ENCODE data around the gene TTC4. TPM values are rescaled to one million over a fixed set of nuclear protein-coding genes. Genes with fewer than 3 reads are reported as not detected.

The TTC4 gene
- total RNA-seq, 2 experiments from 2014 or later, result 7.3 to 7.6 TPM

DNA sequence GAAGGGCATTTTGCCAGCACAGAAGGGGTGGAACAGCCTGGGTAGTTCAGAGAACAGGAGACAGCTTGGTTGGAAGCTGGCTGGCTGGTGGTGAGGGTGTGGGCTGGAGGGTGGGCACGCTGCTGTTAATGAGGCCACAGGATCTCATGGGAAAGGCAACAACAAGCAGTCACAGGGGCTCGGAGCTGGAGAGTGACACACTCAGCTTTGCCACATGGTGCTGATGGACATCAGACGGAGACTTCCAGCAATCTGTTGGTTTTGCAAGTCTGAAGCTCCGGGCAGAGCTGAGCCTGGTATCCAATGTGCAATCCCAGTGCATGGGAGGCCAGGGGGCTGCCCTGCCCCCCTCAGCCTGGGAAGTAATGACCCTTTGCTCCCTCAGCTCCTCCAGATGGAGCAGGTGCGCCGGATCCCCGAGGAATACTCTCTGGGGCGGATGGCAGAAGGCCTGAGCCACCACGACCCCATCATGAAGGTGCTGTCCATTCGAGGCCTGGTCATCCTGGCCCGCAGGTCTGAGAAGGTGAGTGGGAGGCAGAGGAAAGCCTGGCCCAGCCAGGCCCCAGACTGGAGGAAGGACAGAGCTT, 15.6 kb upstream of the TTC4 start:
- Histone ChIP-seq H3K27ac (ENCODE audit: low read depth in 1 of 2, low read length in 2 of 2) (no peak overlapping the region), H3K9me3 (ENCODE audit: control insufficient read depth in 1 of 2, insufficient read depth in 1 of 2, low read length in 2 of 2) (no peaks in the 10 kb centered on the region), H3K27me3 (ENCODE audit: control insufficient read depth in 1 of 2, insufficient read depth in 2 of 2, low read length in 2 of 2) (peaks cover 0 to 3% of the 10 kb centered on the region in 2 experiments), H3K4me1 (ENCODE audit: insufficient read depth, low read length) (no peaks in the 10 kb centered on the region), H3K4me3 (ENCODE audit: low read length) (no peak overlapping the region), H3K36me3 (ENCODE audit: insufficient read depth, low read length) (no peaks in the 10 kb centered on the region)
- H3K4me1 Mint-ChIP-seq (ENCODE audit: low read depth), result no peaks in the 10 kb centered on the region
- H3K27ac Mint-ChIP-seq, result no peak overlapping the region
- H3K27me3 Mint-ChIP-seq, result peaks cover 11% of the 10 kb centered on the region
- POLR2A ChIA-PET, result no interaction called here
- H3K4me3 Mint-ChIP-seq, result no peak overlapping the region
- H3K36me3 Mint-ChIP-seq (ENCODE audit: low read depth), result no peaks in the 10 kb centered on the region
- ATAC-seq (ENCODE audit: poor library complexity) (no peak), DNase-seq (no peak)
- TF ChIP-seq, protein P1, sequence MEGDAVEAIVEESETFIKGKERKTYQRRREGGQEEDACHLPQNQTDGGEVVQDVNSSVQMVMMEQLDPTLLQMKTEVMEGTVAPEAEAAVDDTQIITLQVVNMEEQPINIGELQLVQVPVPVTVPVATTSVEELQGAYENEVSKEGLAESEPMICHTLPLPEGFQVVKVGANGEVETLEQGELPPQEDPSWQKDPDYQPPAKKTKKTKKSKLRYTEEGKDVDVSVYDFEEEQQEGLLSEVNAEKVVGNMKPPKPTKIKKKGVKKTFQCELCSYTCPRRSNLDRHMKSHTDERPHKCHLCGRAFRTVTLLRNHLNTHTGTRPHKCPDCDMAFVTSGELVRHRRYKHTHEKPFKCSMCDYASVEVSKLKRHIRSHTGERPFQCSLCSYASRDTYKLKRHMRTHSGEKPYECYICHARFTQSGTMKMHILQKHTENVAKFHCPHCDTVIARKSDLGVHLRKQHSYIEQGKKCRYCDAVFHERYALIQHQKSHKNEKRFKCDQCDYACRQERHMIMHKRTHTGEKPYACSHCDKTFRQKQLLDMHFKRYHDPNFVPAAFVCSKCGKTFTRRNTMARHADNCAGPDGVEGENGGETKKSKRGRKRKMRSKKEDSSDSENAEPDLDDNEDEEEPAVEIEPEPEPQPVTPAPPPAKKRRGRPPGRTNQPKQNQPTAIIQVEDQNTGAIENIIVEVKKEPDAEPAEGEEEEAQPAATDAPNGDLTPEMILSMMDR (IDR thresholded peaks at IDR 0.05), result no peak
- CTCF ChIA-PET, result interaction anchor here (0.6 kb wide), 1 partner anchor 1831 kb away, joined by 3 read pairs; no protein-coding TSS in a partner anchor
- H3K9me3 Mint-ChIP-seq, result no peaks in the 10 kb centered on the region
- intact Hi-C loops (cut with DNase I, micrococcal nuclease), result no loop called here

DNA sequence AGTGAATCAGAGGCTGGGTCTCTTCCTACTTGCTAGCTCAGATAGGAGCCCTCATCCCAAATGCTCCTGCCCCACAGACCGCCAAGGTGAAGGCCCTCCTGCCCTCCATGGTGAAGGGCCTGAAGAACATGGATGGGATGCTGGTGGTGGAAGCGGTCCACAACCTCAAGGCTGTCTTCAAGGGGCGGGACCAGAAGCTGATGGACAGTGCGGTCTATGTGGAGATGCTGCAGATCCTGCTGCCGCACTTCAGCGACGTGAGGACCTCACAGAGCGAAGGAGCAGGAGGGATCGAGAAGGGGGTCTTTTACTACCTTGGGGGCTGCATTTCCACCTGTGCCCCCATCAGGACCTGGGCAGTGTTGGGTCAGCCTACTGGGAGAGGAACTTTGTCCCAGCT, 14.6 kb upstream of the TTC4 start:
- TF ChIP-seq, protein P1 (IDR thresholded peaks at IDR 0.05), result no peak
- Mint-ChIP-seq H3K9me3 (no peaks in the 10 kb centered on the region), H3K27ac (no peak overlapping the region), H3K4me3 (no peak overlapping the region), H3K4me1 (ENCODE audit: low read depth) (no peaks in the 10 kb centered on the region), H3K27me3 (peaks cover 19% of the 10 kb centered on the region), H3K36me3 (ENCODE audit: low read depth) (no peaks in the 10 kb centered on the region)
- ChIA-PET POLR2A (no interaction called here), CTCF (no interaction called here)
- H3K36me3 ChIP-seq (ENCODE audit: insufficient read depth, low read length), result no peaks in the 10 kb centered on the region
- DNase-seq (no peak), ATAC-seq (ENCODE audit: poor library complexity) (no peak)
- no peaks in the 10 kb centered on the region for H3K9me3 ChIP-seq (ENCODE audit: control insufficient read depth in 1 of 2, insufficient read depth in 1 of 2, low read length in 2 of 2)
- intact Hi-C loops (cut with DNase I, micrococcal nuclease), result no loop called here
- H3K4me3 ChIP-seq (ENCODE audit: low read length), result no peak overlapping the region
- no peak overlapping the region for H3K27ac ChIP-seq (ENCODE audit: low read depth in 1 of 2, low read length in 2 of 2)
- no peaks in the 10 kb centered on the region for H3K4me1 ChIP-seq (ENCODE audit: insufficient read depth, low read length)
- H3K27me3 ChIP-seq (ENCODE audit: control insufficient read depth in 1 of 2, insufficient read depth in 2 of 2, low read length in 2 of 2), result peaks cover 0 to 3% of the 10 kb centered on the region in 2 experiments

DNA sequence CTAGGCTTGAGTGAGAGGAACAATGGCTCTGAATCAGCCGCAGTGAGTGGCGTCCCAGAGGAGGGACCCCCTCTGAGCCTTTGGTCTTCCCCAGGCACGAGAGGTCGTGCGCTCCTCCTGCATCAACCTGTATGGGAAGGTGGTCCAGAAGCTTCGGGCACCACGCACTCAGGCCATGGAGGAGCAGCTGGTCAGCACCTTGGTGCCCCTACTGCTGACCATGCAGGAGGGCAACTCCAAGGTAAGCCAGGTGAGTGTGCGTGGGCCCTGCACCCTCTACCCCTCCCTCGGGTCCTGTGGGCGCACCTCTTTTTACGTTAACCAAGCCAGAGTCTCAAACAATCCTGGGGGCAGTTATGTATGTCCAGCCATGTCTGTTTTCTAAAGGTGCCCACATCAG, 13.7 kb upstream of the TTC4 start:
- H3K27ac ChIP-seq (ENCODE audit: low read depth in 1 of 2, low read length in 2 of 2), result no peak overlapping the region
- no peak overlapping the region for H3K4me3 ChIP-seq (ENCODE audit: low read length)
- ChIA-PET POLR2A (no interaction called here), CTCF (no interaction called here)
- Mint-ChIP-seq H3K9me3 (no peaks in the 10 kb centered on the region), H3K4me1 (ENCODE audit: low read depth) (no peaks in the 10 kb centered on the region), H3K36me3 (ENCODE audit: low read depth) (no peaks in the 10 kb centered on the region), H3K27me3 (peaks cover 19% of the 10 kb centered on the region), H3K27ac (no peak overlapping the region), H3K4me3 (no peak overlapping the region)
- ATAC-seq (ENCODE audit: poor library complexity), result no peak
- TF ChIP-seq, protein P1 (IDR thresholded peaks at IDR 0.05), result no peak
- H3K27me3 ChIP-seq (ENCODE audit: control insufficient read depth in 1 of 2, insufficient read depth in 2 of 2, low read length in 2 of 2), result peaks cover 0 to 3% of the 10 kb centered on the region in 2 experiments
- H3K4me1 ChIP-seq (ENCODE audit: insufficient read depth, low read length), result no peaks in the 10 kb centered on the region
- no peaks in the 10 kb centered on the region for H3K9me3 ChIP-seq (ENCODE audit: control insufficient read depth in 1 of 2, insufficient read depth in 1 of 2, low read length in 2 of 2)
- DNase-seq, result no peak
- no peaks in the 10 kb centered on the region for H3K36me3 ChIP-seq (ENCODE audit: insufficient read depth, low read length)
- intact Hi-C loops (cut with DNase I, micrococcal nuclease), result no loop called here

Data from CD4-positive, alpha-beta T cell (primary cell).